HepG2 (cell line): ENCODE data around the gene PPEF2. TPM values are rescaled to one million over a fixed set of nuclear protein-coding genes. Genes with fewer than 3 reads are reported as not detected.

Experiments used
- AGO2 ChIP-seq: fragments of 200-400 bp; formaldehyde crosslinking; optimal IDR thresholded peaks from 2 replicates; pipeline ENCODE3; 2017; ENCODE audit warnings: mild to moderate bottlenecking, low read depth, low read length, moderate library complexity
- BORCS8-MEF2B ChIP-seq: sonication (generic); formaldehyde crosslinking; IDR thresholded peaks from 2 replicates; pipeline ENCODE4 v1.8.0; 2022; ENCODE audit warnings: mild to moderate bottlenecking, missing genetic modification reagents
- ETV5 ChIP-seq: IDR thresholded peaks from 2 replicates; pipeline ENCODE4 v1.6.1; 2018; ENCODE audit warnings: missing biosample characterization, missing genetic modification reagents, inconsistent platforms, borderline replicate concordance
- LBX2 ChIP-seq: sonication (generic); formaldehyde crosslinking; IDR thresholded peaks from 2 replicates; pipeline ENCODE4 v1.5.0; 2020; ENCODE audit warnings: missing genetic modification reagents, mild to moderate bottlenecking, borderline replicate concordance
- MEIS1 ChIP-seq: sonication (generic); formaldehyde crosslinking; IDR thresholded peaks from 2 replicates; pipeline ENCODE4 v1.9.0; 2021; ENCODE audit warnings: mild to moderate bottlenecking, missing genetic modification reagents, moderate library complexity, borderline replicate concordance
- MXD4 ChIP-seq: IDR thresholded peaks from 2 replicates; pipeline ENCODE4 v1.6.1; 2016; ENCODE audit warnings: mild to moderate bottlenecking, missing biosample characterization, missing genetic modification reagents
- NCOA5 ChIP-seq: sonication (generic); formaldehyde crosslinking; IDR thresholded peaks from 2 replicates; pipeline ENCODE4 v1.4.0; 2020; ENCODE audit warnings: missing genetic modification reagents
- PHF21A ChIP-seq: sonication (generic); formaldehyde crosslinking; IDR thresholded peaks from 2 replicates; pipeline ENCODE4 v1.5.0; 2020; ENCODE audit warnings: mild to moderate bottlenecking, missing genetic modification reagents
- RCOR2 ChIP-seq: IDR thresholded peaks from 2 replicates; pipeline ENCODE4 v1.6.1; 2016; ENCODE audit warnings: missing biosample characterization, missing genetic modification reagents
- STAT6 ChIP-seq: sonication (generic); formaldehyde crosslinking; IDR thresholded peaks from 2 replicates; pipeline ENCODE4 v1.4.0; 2020; ENCODE audit warnings: missing genetic modification reagents, mild to moderate bottlenecking, borderline replicate concordance
- ZNF800 ChIP-seq: sonication (generic); formaldehyde crosslinking; IDR thresholded peaks from 2 replicates; pipeline ENCODE4 v1.4.0; 2020; ENCODE audit warnings: missing genetic modification reagents
- ZSCAN9 ChIP-seq: IDR thresholded peaks from 2 replicates; pipeline ENCODE4 v1.6.1; 2016; ENCODE audit warnings: borderline replicate concordance
- polyA plus RNA-seq, 8 experiments: library from polyadenylated mRNA; depleted of rRNA in 3 of 8; stranded (reverse) in 7 of 8; unstranded in 1 of 8; fragments of >200 nt; fragmentation: Illumina TruSeq in 4 of 8; extraction: Trizol in 4 of 8; gene quantifications; 2 replicates each; pipeline versions ENCODE4 v1.2.1 to v1.2.3, GENCODE V29; 2011 to 2016; ENCODE audit warnings: low read depth in 4 of 8, missing spikeins in 1 of 8, mixed read lengths in 1 of 8; ENCODE audit not compliant: insufficient read depth in 1 of 8
- total RNA-seq, 5 experiments: library from RNA; depleted of rRNA; stranded (reverse); fragments of >200 nt; fragmentation: Illumina TruSeq; extraction: Trizol; gene quantifications; 2 replicates each; pipeline ENCODE4 v1.2.3, GENCODE V29; 2016; ENCODE audit warnings: low read depth in 1 of 5
- TF ChIP-seq, protein P1 (sequence below): sonication (generic); formaldehyde crosslinking; IDR thresholded peaks from 2 replicates; pipeline ENCODE4 v1.4.0; 2020; ENCODE audit warnings: mild to moderate bottlenecking, missing genetic modification reagents
- TF ChIP-seq, protein P2 (sequence below): IDR thresholded peaks from 2 replicates; pipeline ENCODE4 v1.6.1; 2018; ENCODE audit warnings: missing genetic modification reagents, mild to moderate bottlenecking, missing compliant biosample characterization

PPEF2 gene
- total and polyA plus RNA-seq, 2 of the 13 experiments (the other 11 are each of a cell fraction or from before 2014, with no cell fraction given), result 0.01 TPM; not detected in 1

DNA sequence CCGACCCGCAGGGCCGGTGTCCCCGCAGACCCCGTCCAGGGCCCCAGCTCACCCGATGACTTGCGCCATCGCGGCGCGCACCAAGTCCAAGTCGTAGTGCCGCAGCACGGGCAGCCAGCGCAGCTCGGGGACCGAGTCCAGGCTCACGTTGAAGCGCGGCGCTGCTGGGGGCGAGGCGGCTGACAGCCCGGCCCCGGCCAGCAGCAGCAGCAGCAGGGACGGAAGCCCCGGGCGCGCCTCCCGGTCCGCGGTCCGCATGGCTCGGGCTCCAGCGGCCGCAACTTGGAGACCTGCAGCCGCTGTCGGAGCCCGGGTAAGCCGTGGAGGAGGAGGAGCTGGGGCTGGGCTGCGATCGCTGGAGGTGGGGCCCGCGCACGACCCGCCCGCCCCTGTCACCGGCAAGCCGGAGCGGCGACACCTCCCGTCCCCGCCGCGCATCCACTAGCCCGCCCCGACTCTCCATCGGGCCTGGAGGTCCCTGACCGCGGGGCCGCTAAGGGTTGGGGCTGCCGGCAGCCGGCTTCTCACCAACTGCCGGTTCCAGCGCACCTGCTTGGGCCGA lies 38.5 kb upstream of the PPEF2 start, which contains the start of gene NAAA (continued):
- TF ChIP-seq, protein P1, sequence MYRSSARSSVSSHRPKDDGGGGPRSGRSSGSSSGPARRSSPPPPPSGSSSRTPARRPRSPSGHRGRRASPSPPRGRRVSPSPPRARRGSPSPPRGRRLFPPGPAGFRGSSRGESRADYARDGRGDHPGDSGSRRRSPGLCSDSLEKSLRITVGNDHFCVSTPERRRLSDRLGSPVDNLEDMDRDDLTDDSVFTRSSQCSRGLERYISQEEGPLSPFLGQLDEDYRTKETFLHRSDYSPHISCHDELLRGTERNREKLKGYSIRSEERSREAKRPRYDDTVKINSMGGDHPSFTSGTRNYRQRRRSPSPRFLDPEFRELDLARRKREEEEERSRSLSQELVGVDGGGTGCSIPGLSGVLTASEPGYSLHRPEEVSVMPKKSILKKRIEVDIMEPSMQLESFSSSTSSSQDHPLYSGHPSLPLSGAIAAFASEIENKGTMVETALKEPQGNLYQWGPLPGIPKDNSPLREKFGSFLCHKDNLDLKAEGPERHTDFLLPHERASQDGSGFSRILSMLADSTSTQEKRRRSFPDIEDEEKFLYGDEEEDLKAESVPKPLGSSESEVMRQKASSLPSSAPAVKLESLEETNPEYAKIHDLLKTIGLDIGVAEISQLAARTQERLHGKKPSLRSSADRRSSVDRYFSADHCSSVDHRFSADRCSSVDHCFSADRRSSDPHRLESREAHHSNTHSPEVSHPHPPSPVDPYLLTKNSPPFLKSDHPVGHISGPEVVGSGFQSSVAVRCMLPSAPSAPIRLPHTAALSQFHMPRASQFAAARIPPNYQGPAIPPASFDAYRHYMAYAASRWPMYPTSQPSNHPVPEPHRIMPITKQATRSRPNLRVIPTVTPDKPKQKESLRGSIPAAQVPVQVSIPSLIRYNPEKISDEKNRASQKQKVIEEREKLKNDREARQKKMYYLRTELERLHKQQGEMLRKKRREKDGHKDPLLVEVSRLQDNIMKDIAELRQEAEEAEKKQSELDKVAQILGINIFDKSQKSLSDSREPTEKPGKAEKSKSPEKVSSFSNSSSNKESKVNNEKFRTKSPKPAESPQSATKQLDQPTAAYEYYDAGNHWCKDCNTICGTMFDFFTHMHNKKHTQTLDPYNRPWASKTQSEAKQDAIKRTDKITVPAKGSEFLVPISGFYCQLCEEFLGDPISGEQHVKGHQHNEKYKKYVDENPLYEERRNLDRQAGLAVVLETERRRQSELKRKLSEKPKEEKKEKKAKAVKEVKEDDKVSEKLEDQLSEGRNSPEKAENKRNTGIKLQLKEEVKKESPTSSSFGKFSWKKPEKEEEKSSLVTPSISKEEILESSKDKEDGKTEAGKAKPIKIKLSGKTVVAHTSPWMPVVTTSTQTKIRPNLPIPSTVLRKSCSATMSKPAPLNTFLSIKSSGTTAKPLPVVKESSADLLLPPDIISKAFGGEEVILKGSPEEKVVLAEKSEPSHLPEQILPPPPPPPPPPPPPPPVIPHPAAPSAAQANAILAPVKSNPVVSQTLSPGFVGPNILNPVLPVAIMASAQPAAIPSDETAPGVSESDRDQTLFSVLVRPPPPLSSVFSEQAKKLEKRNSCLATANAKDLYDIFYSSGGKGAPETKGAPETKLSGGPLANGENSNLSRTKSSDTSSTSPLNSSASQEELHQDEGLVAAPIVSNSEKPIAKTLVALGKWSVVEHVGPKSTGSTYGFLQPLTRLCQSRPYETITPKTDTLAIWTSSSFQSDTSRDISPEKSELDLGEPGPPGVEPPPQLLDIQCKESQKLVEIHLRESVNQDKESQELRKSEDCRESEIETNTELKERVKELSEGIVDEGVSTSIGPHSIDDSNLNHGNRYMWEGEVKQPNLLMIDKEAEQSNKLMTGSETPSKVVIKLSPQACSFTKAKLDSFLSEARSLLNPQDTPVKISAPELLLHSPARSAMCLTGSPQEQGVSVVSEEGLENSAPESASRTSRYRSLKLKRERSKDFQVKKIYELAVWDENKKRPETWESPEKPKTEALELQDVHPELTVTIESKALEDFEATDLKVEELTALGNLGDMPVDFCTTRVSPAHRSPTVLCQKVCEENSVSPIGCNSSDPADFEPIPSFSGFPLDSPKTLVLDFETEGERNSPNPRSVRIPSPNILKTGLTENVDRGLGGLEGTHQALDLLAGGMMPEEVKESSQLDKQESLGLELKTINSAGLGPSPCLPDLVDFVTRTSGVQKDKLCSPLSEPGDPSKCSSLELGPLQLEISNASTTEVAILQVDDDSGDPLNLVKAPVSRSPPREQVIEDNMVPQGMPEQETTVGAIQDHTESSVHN (CRISPR knock-in tag), result peak; percentile 67; the same call in 1 of the 2 replicates
- TF ChIP-seq, protein P2, sequence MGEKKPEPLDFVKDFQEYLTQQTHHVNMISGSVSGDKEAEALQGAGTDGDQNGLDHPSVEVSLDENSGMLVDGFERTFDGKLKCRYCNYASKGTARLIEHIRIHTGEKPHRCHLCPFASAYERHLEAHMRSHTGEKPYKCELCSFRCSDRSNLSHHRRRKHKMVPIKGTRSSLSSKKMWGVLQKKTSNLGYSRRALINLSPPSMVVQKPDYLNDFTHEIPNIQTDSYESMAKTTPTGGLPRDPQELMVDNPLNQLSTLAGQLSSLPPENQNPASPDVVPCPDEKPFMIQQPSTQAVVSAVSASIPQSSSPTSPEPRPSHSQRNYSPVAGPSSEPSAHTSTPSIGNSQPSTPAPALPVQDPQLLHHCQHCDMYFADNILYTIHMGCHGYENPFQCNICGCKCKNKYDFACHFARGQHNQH, result 0 out of 2 replicates have a peak, but pooled peaks have one; percentile 28
- peak; percentile 67; the same call in 1 of the 2 replicates for TF ChIP-seq PHF21A (CRISPR knock-in tag)
- peak; percentile 39; the same call in 1 of the 2 replicates for TF ChIP-seq STAT6 (CRISPR knock-in tag)
- peak; percentile 95 for TF ChIP-seq LBX2 (CRISPR knock-in tag)
- TF ChIP-seq BORCS8-MEF2B, result peak; percentile 43; the same call in 1 of the 2 replicates
- TF ChIP-seq ZSCAN9 (CRISPR knock-in tag), result no peak
- TF ChIP-seq RCOR2, result no peak
- TF ChIP-seq NCOA5, result no peak
- peak; percentile 24; the same call in 1 of the 2 replicates for TF ChIP-seq MXD4 (CRISPR knock-in tag)
- peak; percentile 53; the same call in 1 of the 2 replicates for TF ChIP-seq MEIS1 (CRISPR knock-in tag)
- TF ChIP-seq ETV5, result 0 out of 2 replicates have a peak, but pooled peaks have one; percentile 4
- peak; percentile 89 for TF ChIP-seq AGO2
- TF ChIP-seq ZNF800 (CRISPR knock-in tag), result peak; percentile 97
